HepG2 (cell line): ENCODE results near the gene ENTPD6. TPM values are rescaled to one million over a fixed set of nuclear protein-coding genes. Genes with fewer than 3 reads are reported as not detected.
A peak's percentile ranks its signal among the peaks of the same experiment; 100 is the strongest.

Experiments
- HDAC2 ChIP-seq: sonication (generic); formaldehyde crosslinking; IDR thresholded peaks from 2 replicates; pipeline ENCODE4 v1.4.0; 2020; ENCODE audit warnings: missing genetic modification reagents
- HMG20B ChIP-seq: conservative IDR thresholded peaks from 2 replicates; pipeline ENCODE4 v1.6.1; 2016; ENCODE audit warnings: missing genetic modification reagents, missing compliant biosample characterization
- ISL2 ChIP-seq: sonication (generic); formaldehyde crosslinking; IDR thresholded peaks from 2 replicates; pipeline ENCODE4 v1.5.0; 2020; ENCODE audit warnings: missing genetic modification reagents
- LCORL ChIP-seq, 2 experiments: fragments of 450-650 bp in 1 of 2; sonication (generic) in 1 of 2; formaldehyde crosslinking in 1 of 2; IDR thresholded peaks; 2 replicates each; pipeline versions ENCODE4 v1.5.0 to v1.6.1; 2017 to 2020; ENCODE audit warnings: antibody characterized with exemption in 1 of 2, missing genetic modification reagents in 1 of 2
- MEIS1 ChIP-seq: sonication (generic); formaldehyde crosslinking; IDR thresholded peaks from 2 replicates; pipeline ENCODE4 v1.9.0; 2021; ENCODE audit warnings: mild to moderate bottlenecking, missing genetic modification reagents, moderate library complexity, borderline replicate concordance
- PHF8 ChIP-seq: sonication (generic); formaldehyde crosslinking; IDR thresholded peaks from 2 replicates; pipeline ENCODE4 v1.5.0; 2020; ENCODE audit warnings: missing genetic modification reagents
- SCMH1 ChIP-seq: sonication (generic); formaldehyde crosslinking; IDR thresholded peaks from 2 replicates; pipeline ENCODE4 v1.9.0; 2021; ENCODE audit warnings: missing genetic modification reagents, mild to moderate bottlenecking, borderline replicate concordance
- SKI ChIP-seq: fragments of 450-650 bp; IDR thresholded peaks from one replicate; pipeline ENCODE4 v1.6.1; 2018; ENCODE audit warnings: mild to moderate bottlenecking; ENCODE audit not compliant: partially characterized antibody
- TARDBP ChIP-seq: sonication (generic); formaldehyde crosslinking; IDR thresholded peaks from 2 replicates; pipeline ENCODE4 v1.8.0; 2022; ENCODE audit warnings: mild to moderate bottlenecking, missing genetic modification reagents
- YEATS4 ChIP-seq: sonication (generic); formaldehyde crosslinking; IDR thresholded peaks from 2 replicates; pipeline ENCODE4 v1.4.0; 2020; ENCODE audit warnings: missing genetic modification reagents, borderline replicate concordance
- ZNF460 ChIP-seq: sonication (generic); formaldehyde crosslinking; IDR thresholded peaks from 2 replicates; pipeline ENCODE4 v1.5.1; 2020; ENCODE audit warnings: missing genetic modification reagents, mild to moderate bottlenecking, borderline replicate concordance
- ZNF777 ChIP-seq: sonication (generic); formaldehyde crosslinking; IDR thresholded peaks from 2 replicates; pipeline ENCODE4 v1.4.0; 2020; ENCODE audit warnings: missing genetic modification reagents
- polyA plus RNA-seq, 8 experiments: library from polyadenylated mRNA; depleted of rRNA in 3 of 8; stranded (reverse) in 7 of 8; unstranded in 1 of 8; fragments of >200 nt; fragmentation: Illumina TruSeq in 4 of 8; extraction: Trizol in 4 of 8; gene quantifications; 2 replicates each; pipeline versions ENCODE4 v1.2.1 to v1.2.3, GENCODE V29; 2011 to 2016; ENCODE audit warnings: low read depth in 4 of 8, missing spikeins in 1 of 8, mixed read lengths in 1 of 8; ENCODE audit not compliant: insufficient read depth in 1 of 8
- total RNA-seq, 5 experiments: library from RNA; depleted of rRNA; stranded (reverse); fragments of >200 nt; fragmentation: Illumina TruSeq; extraction: Trizol; gene quantifications; 2 replicates each; pipeline ENCODE4 v1.2.3, GENCODE V29; 2016; ENCODE audit warnings: low read depth in 1 of 5
- TF ChIP-seq, protein P1 (sequence below): IDR thresholded peaks from 2 replicates; pipeline ENCODE4 v1.4.0; 2020; ENCODE audit warnings: mild to moderate bottlenecking, missing genetic modification reagents
- TF ChIP-seq, protein P2 (sequence below): IDR thresholded peaks from 2 replicates; pipeline ENCODE4 v1.6.1; 2016; ENCODE audit warnings: missing biosample characterization, missing genetic modification reagents, low read depth
- TF ChIP-seq, protein P3 (sequence below): sonication (generic); formaldehyde crosslinking; IDR thresholded peaks from 2 replicates; pipeline ENCODE4 v1.4.0; 2020; ENCODE audit warnings: low read depth, missing genetic modification reagents
- TF ChIP-seq, protein P4 (sequence below): sonication (generic); formaldehyde crosslinking; conservative IDR thresholded peaks from 2 replicates; pipeline ENCODE4 v1.5.0; 2020; ENCODE audit warnings: missing genetic modification reagents
- TF ChIP-seq, protein P5 (sequence below): sonication (generic); formaldehyde crosslinking; IDR thresholded peaks from 2 replicates; pipeline ENCODE4 v1.5.1; 2020; ENCODE audit warnings: missing genetic modification reagents, mild to moderate bottlenecking, borderline replicate concordance

The ENTPD6 gene
- total and polyA plus RNA-seq, 2 of the 13 experiments (the other 11 are each of a cell fraction or from before 2014, with no cell fraction given), result 164 to 172 TPM

DNA sequence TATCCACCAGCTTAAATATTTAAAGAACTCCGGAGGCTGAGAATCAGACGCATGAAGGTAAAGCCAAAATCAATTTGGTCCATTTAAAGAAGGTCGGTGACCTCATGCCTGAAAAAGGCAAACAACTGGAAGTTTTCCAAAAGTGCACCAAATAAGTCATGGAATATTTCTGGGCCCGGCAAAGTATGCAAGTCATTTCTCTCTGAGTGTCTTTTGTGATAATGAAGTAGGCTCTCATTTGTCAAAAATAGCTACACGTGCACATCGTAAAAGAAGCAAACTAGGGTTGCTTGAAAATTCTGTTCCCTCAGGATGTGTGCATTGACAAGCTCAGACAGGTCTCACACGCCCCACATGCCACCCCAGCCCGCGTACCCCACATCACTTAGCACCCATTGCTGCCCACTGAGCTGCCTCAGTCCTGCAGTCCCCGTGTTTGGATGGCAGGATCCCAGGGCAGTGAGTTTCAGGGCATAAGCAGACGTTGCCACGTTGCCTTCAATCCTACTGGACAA is 31.9 kb downstream of the ENTPD6 start (continued):
- TF ChIP-seq, protein P1, sequence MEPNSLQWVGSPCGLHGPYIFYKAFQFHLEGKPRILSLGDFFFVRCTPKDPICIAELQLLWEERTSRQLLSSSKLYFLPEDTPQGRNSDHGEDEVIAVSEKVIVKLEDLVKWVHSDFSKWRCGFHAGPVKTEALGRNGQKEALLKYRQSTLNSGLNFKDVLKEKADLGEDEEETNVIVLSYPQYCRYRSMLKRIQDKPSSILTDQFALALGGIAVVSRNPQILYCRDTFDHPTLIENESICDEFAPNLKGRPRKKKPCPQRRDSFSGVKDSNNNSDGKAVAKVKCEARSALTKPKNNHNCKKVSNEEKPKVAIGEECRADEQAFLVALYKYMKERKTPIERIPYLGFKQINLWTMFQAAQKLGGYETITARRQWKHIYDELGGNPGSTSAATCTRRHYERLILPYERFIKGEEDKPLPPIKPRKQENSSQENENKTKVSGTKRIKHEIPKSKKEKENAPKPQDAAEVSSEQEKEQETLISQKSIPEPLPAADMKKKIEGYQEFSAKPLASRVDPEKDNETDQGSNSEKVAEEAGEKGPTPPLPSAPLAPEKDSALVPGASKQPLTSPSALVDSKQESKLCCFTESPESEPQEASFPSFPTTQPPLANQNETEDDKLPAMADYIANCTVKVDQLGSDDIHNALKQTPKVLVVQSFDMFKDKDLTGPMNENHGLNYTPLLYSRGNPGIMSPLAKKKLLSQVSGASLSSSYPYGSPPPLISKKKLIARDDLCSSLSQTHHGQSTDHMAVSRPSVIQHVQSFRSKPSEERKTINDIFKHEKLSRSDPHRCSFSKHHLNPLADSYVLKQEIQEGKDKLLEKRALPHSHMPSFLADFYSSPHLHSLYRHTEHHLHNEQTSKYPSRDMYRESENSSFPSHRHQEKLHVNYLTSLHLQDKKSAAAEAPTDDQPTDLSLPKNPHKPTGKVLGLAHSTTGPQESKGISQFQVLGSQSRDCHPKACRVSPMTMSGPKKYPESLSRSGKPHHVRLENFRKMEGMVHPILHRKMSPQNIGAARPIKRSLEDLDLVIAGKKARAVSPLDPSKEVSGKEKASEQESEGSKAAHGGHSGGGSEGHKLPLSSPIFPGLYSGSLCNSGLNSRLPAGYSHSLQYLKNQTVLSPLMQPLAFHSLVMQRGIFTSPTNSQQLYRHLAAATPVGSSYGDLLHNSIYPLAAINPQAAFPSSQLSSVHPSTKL (CRISPR knock-in tag), result peak; percentile 64
- TF ChIP-seq HDAC2 (CRISPR knock-in tag) (no peak), SCMH1 (CRISPR knock-in tag) (no peak), PHF8 (CRISPR knock-in tag) (0 out of 2 replicates have a peak, but pooled peaks have one; percentile 31), TARDBP (CRISPR knock-in tag) (peak; percentile 87), ISL2 (CRISPR knock-in tag) (0 out of 2 replicates have a peak, but pooled peaks have one; percentile 73), ZNF777 (no peak), LCORL (IDR thresholded peaks at IDR 0.05) (peak; percentile 71; the same call in 1 of the 2 replicates), LCORL (CRISPR knock-in tag; IDR thresholded peaks at IDR 0.05) (peak; percentile 86), SKI (no peak), YEATS4 (CRISPR knock-in tag) (peak; percentile 2; the same call in 1 of the 2 replicates), ZNF460 (no peak), MEIS1 (0 out of 2 replicates have a peak, but pooled peaks have one; percentile 73), HMG20B (CRISPR knock-in tag) (no peak)
- TF ChIP-seq, protein P2, sequence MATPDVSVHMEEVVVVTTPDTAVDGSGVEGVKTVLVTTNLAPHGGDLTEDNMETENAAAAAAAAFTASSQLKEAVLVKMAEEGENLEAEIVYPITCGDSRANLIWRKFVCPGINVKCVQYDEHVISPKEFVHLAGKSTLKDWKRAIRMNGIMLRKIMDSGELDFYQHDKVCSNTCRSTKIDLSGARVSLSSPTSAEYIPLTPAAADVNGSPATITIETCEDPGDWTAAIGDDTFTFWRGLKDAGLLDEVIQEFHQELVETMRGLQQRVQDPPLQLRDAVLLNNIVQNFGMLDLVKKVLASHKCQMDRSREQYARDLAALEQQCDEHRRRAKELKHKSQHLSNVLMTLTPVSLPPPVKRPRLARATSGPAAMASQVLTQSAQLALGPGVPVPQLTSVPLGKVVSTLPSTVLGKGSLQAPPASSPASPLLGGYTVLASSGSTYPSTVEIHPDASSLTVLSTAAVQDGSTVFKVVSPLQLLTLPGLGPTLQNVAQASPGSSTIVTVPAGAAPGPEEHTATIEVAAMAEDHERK (CRISPR knock-in tag), result no peak
- TF ChIP-seq, protein P3, sequence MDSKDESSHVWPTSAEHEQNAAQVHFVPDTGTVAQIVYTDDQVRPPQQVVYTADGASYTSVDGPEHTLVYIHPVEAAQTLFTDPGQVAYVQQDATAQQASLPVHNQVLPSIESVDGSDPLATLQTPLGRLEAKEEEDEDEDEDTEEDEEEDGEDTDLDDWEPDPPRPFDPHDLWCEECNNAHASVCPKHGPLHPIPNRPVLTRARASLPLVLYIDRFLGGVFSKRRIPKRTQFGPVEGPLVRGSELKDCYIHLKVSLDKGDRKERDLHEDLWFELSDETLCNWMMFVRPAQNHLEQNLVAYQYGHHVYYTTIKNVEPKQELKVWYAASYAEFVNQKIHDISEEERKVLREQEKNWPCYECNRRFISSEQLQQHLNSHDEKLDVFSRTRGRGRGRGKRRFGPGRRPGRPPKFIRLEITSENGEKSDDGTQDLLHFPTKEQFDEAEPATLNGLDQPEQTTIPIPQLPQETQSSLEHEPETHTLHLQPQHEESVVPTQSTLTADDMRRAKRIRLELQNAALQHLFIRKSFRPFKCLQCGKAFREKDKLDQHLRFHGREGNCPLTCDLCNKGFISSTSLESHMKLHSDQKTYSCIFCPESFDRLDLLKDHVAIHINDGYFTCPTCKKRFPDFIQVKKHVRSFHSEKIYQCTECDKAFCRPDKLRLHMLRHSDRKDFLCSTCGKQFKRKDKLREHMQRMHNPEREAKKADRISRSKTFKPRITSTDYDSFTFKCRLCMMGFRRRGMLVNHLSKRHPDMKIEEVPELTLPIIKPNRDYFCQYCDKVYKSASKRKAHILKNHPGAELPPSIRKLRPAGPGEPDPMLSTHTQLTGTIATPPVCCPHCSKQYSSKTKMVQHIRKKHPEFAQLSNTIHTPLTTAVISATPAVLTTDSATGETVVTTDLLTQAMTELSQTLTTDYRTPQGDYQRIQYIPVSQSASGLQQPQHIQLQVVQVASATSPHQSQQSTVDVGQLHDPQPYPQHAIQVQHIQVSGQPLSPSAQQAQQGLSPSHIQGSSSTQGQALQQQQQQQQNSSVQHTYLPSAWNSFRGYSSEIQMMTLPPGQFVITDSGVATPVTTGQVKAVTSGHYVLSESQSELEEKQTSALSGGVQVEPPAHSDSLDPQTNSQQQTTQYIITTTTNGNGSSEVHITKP (CRISPR knock-in tag), result no peak
- TF ChIP-seq, protein P4, sequence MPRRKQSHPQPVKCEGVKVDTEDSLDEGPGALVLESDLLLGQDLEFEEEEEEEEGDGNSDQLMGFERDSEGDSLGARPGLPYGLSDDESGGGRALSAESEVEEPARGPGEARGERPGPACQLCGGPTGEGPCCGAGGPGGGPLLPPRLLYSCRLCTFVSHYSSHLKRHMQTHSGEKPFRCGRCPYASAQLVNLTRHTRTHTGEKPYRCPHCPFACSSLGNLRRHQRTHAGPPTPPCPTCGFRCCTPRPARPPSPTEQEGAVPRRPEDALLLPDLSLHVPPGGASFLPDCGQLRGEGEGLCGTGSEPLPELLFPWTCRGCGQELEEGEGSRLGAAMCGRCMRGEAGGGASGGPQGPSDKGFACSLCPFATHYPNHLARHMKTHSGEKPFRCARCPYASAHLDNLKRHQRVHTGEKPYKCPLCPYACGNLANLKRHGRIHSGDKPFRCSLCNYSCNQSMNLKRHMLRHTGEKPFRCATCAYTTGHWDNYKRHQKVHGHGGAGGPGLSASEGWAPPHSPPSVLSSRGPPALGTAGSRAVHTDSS, result no peak
- TF ChIP-seq, protein P5, sequence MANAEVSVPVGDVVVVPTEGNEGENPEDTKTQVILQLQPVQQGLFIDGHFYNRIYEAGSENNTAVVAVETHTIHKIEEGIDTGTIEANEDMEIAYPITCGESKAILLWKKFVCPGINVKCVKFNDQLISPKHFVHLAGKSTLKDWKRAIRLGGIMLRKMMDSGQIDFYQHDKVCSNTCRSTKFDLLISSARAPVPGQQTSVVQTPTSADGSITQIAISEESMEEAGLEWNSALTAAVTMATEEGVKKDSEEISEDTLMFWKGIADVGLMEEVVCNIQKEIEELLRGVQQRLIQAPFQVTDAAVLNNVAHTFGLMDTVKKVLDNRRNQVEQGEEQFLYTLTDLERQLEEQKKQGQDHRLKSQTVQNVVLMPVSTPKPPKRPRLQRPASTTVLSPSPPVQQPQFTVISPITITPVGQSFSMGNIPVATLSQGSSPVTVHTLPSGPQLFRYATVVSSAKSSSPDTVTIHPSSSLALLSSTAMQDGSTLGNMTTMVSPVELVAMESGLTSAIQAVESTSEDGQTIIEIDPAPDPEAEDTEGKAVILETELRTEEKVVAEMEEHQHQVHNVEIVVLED, result no peak; the same call in 1 of the 2 replicates
